ENCODE measurements around the gene TCF12. TPM values are rescaled to one million over a fixed set of nuclear protein-coding genes. Genes with fewer than 3 reads are reported as not detected.

TCF12 gene
- total RNA-seq, 3 donors from 2014 or later (not counting 1 experiment from before 2014, with no cell fraction given) = 84.1 to 111 (median 107) TPM

GRCh38 chr15:56981160-56981559, 62.7 kb downstream of the TCF12 start:
- no peak overlapping the region for H3K27ac Mint-ChIP-seq
- no peaks in the 10 kb centered on the region for H3K9me3 Mint-ChIP-seq
- H3K27me3 ChIP-seq (ENCODE audit: control insufficient read depth, insufficient read depth, low read length) = no peaks in the 10 kb centered on the region
- H3K4me3 Mint-ChIP-seq = no peak overlapping the region
- H3K9me3 ChIP-seq (ENCODE audit: control insufficient read depth, insufficient read depth, low read length) = no peaks in the 10 kb centered on the region
- no peaks in the 10 kb centered on the region for H3K36me3 ChIP-seq (ENCODE audit: control insufficient read depth, insufficient read depth, low read length)
- TF ChIP-seq CTCF (IDR thresholded peaks at IDR 0.05) = no peak
- no peak for ATAC-seq
- no peak overlapping the region for H3K27ac ChIP-seq (ENCODE audit: low read length)
- WGBS (ENCODE audit: insufficient coverage) = 93% methylated on average over 2 of the region's 3 CpGs
- DNase-seq = peak in 1 of 2 donors; percentile 33
- no peaks in the 10 kb centered on the region for H3K4me1 ChIP-seq (ENCODE audit: control insufficient read depth, insufficient read depth, low read length)
- intact Hi-C loops (cut with micrococcal nuclease) = no loop called here
- peaks cover 33 to 50% of the 10 kb centered on the region in 2 donors for H3K4me1 Mint-ChIP-seq
- no peak overlapping the region for H3K4me3 ChIP-seq (ENCODE audit: low read length)
- no peaks in the 10 kb centered on the region for H3K36me3 Mint-ChIP-seq
- H3K27me3 Mint-ChIP-seq (ENCODE audit: low read depth in 2 of 2) = no peaks in the 10 kb centered on the region

GRCh38 chr15:56982987-56983386, 64.5 kb downstream of the TCF12 start:
- ATAC-seq = no peak
- WGBS (ENCODE audit: insufficient coverage) = 44% methylated on average over 1 of the region's 1 CpG
- Mint-ChIP-seq H3K36me3 (no peaks in the 10 kb centered on the region), H3K27ac (no peak overlapping the region), H3K9me3 (no peaks in the 10 kb centered on the region), H3K27me3 (ENCODE audit: low read depth in 2 of 2) (no peaks in the 10 kb centered on the region), H3K4me1 (peaks cover 28 to 39% of the 10 kb centered on the region in 2 donors), H3K4me3 (no peak overlapping the region)
- H3K36me3 ChIP-seq (ENCODE audit: control insufficient read depth, insufficient read depth, low read length) = no peaks in the 10 kb centered on the region
- H3K4me1 ChIP-seq (ENCODE audit: control insufficient read depth, insufficient read depth, low read length) = no peaks in the 10 kb centered on the region
- no peak overlapping the region for H3K4me3 ChIP-seq (ENCODE audit: low read length)
- intact Hi-C loops (cut with micrococcal nuclease) = no loop called here
- H3K9me3 ChIP-seq (ENCODE audit: control insufficient read depth, insufficient read depth, low read length) = no peaks in the 10 kb centered on the region
- TF ChIP-seq CTCF (IDR thresholded peaks at IDR 0.05) = no peak
- no peaks in the 10 kb centered on the region for H3K27me3 ChIP-seq (ENCODE audit: control insufficient read depth, insufficient read depth, low read length)
- H3K27ac ChIP-seq (ENCODE audit: low read length) = no peak overlapping the region
- no peak for DNase-seq

- H3K4me3 Mint-ChIP-seq = no peak overlapping the region
- no peak overlapping the region for H3K4me3 ChIP-seq (ENCODE audit: low read length)
- no peaks in the 10 kb centered on the region for H3K36me3 ChIP-seq (ENCODE audit: control insufficient read depth, insufficient read depth, low read length)
- ATAC-seq (peak in 1 of 3 donors; percentile 21), DNase-seq (no peak)
- no peaks in the 10 kb centered on the region for H3K4me1 ChIP-seq (ENCODE audit: control insufficient read depth, insufficient read depth, low read length)
- no peaks in the 10 kb centered on the region for H3K9me3 ChIP-seq (ENCODE audit: control insufficient read depth, insufficient read depth, low read length)
- no peaks in the 10 kb centered on the region for H3K27me3 ChIP-seq (ENCODE audit: control insufficient read depth, insufficient read depth, low read length)
- WGBS (ENCODE audit: insufficient coverage) = no CpG with 5 or more reads among the region's 3 CpGs
- H3K27ac ChIP-seq (ENCODE audit: low read length) = no peak overlapping the region
- peak overlapping the region; percentile 1 to 31 for H3K27ac Mint-ChIP-seq
- H3K9me3 Mint-ChIP-seq = no peaks in the 10 kb centered on the region
- H3K27me3 Mint-ChIP-seq (ENCODE audit: low read depth in 2 of 2) = no peaks in the 10 kb centered on the region
- intact Hi-C loops (cut with micrococcal nuclease) = no loop called here
- no peak for TF ChIP-seq CTCF (IDR thresholded peaks at IDR 0.05)
- H3K36me3 Mint-ChIP-seq = no peaks in the 10 kb centered on the region
- peaks cover 43 to 48% of the 10 kb centered on the region in 2 donors for H3K4me1 Mint-ChIP-seq
Measured at GRCh38 chr15:56984681-56985481, 66.4 kb downstream of the TCF12 start.
